Jurkat, Clone E6-1 (cell line): Measurements from ENCODE around the gene KCNAB2.

ENCODE experiments used
- DNase-seq: peaks from one replicate; pipeline ENCODE4 v3.0.0-alpha.2; 2011; ENCODE audit warnings: low read depth, low spot score
- H3K4me3 ChIP-seq: 2 replicates; pipeline ENCODE4 v1.5.1; 2011; ENCODE audit warnings: mild to moderate bottlenecking, low read length, control low read depth, moderate library complexity

Gene KCNAB2

DNA sequence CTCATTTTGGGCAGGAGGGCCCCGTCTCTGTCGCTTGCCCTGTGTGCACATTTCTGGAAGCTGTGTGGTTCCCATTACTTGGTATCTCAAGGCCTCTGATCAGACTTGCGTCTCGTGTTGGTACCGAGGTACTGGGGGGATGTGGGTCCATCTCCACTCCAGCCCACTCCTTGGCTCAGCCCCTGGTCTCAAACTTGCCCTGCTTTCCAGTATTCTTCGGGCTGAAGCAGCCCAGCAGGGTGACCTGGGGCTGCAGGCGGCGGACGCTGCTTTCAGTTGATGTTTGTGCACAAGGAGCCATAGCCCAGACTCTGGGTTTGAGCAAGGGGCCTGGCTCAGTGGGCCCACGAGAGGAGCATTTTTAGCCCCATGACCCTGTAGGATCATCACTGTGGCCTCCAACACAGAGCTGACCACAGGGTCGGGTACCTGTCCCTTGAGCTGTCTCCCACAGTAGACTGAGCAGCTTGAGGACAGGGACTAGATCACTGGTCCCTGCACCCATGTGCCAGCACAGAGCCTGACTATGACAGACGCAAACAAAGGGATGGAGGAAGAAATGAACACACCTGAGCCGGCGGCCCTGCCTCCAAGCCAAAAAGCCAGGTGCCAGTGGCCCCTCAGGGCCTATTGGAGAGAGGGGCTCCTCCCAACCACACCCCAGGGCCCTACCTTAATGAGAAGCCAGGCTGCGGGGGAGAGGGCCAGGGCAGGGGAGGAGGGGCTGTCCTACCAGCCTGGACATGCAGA lies 87.6 kb downstream of the KCNAB2 start:
- no peak for DNase-seq
- no peak overlapping the region for H3K4me3 ChIP-seq

DNA sequence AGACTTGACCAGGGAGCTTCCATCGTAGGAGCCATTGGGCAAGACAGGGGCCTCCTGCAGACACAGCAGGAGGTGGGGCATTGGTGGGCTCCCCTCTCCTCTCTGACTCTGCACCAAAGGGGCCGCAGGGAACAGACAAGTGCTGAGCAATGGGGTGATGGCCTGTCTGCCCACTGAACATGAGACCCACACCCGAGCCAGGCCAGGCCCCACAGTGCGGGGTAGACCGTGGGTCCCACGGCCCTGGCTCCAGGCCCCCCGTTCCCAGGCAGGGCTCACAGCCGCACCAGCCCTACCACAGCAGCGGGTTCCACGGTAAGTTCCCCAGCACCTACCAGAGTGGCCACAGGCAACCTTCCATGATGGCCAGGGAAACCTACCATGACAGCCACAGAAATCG lies 88.5 kb downstream of the KCNAB2 start:
- DNase-seq, result no peak
- H3K4me3 ChIP-seq, result no peak overlapping the region

DNA sequence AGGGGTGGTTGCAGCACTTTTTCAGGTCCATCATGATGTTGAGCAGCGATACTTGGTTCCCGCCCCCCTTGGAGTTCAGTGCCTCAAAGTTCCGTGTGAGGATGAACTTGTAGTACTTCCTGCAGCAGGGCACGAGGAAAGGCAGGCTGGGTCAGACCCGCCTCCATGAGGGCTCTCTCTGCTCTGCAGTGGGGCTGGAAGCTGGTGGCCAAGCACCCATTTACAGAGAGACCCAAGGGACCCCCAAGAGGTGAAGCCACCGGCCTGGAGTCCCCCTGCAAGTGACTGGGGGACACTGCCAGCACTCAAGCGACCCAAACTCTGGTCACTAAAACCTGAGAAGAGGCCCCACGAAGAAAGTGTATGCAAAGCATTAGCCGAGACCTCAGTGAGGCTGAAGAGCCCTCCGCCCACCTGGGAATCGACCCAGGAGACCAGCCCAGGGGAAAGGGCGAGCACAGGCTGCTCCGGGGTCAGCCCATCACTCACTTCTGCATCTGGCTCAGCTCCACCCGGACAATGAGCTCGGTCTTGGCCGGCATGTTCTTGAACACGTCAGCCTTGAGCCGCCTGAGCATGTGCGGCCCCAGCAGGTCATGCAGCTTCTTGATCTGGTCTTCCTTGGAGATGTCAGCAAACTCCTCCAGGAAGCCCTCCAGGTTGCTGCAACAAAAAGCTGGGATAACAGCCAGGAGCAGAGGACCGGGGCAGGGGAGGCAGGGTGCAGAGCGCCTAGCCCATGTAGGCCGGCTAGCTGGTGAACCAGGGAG lies 89.2 kb downstream of the KCNAB2 start:
- no peak overlapping the region for H3K4me3 ChIP-seq
- no peak for DNase-seq

DNA sequence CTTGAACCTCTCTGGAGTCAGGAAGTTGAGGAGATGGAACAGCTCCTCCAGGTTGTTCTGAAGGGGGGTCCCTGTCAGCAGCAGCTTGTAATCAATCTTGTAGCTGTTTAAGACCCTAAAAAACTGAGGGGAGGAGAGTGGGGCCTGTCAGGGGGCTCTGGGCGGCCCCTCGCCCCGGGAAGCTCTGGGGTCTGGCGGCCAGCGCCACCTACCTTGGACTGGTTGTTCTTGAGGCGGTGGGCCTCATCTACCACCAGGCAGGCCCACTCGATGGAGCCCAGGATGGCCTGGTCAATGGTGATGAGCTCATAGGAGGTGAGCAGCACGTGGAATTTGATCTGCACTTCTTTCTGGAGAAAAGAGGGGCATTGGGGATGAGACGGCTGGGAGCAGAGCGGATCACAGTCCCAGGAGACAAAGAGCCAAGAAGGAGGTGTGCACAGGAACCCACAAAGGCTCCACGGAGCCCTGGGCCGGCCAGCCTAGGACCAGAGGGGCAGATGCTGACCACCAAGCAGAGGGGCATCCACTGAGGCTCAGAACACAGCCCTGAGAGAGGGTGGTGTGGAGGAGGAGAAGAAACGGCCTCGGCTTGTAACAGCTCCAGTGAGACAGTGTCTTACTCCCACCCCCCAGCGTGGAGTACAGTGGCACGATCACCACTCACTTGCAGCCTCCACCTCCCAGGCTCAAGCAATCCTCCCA lies 91.0 kb downstream of the KCNAB2 start:
- no peak overlapping the region for H3K4me3 ChIP-seq
- DNase-seq, result no peak

DNA sequence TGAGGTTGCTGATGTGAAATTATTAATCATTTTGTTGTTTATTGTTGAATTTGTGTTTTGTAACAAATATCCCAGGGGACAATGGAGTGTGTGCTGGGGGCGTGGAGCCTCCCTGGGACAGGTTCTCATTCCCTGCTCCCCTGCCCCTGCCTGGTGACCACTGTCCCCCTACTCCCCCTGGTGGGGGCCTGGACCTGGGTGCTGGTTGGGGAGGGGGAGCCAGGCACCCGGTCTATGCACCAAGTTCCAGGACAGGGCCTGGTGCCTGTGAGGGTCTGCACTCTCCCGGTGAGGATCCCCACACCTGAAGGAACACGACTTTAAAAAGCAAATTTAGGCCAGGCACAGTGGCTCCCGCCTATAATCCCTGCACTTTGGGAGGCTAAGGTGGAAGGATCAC lies 92.1 kb downstream of the KCNAB2 start:
- H3K4me3 ChIP-seq, result no peak overlapping the region
- DNase-seq, result no peak

DNA sequence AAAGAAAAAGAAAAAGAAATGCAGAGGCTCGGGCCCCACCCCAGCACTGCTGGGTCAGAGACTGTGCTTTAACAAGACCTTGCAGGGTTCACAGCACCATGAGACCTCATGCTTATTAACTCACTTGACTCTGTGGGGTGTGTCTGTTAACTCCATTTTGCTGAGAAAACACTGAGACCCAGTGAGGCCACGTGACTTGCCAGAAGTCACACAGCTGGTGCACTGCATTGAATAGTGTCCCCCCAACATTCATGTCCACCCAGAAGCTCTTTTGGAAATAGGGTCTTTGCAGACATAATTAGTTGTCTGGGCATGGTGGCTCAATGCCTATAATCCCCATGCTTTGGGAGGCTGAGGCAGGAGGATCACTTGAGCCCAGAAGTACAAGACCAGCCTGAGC lies 94.7 kb downstream of the KCNAB2 start:
- no peak overlapping the region for H3K4me3 ChIP-seq
- no peak for DNase-seq

DNA sequence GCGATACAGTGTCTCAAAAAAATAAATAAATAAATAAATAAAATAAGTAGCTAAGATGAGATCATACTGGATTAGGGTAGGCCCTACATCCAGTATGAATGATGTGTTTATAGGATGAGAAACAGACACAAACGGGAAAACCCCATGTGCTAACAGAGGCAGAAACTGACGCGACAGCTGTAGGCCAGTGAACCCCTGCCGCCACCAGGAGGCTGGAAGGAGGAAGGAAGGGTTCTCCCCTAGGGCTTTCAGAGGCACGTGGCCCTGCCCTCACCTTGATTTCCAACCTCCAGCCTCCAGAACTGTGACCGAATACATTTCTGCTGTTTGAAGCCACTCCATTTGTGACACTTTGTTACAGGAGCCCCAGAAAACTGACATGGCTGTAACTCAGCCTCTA lies 95.9 kb downstream of the KCNAB2 start:
- H3K4me3 ChIP-seq, result no peak overlapping the region
- no peak for DNase-seq

DNA sequence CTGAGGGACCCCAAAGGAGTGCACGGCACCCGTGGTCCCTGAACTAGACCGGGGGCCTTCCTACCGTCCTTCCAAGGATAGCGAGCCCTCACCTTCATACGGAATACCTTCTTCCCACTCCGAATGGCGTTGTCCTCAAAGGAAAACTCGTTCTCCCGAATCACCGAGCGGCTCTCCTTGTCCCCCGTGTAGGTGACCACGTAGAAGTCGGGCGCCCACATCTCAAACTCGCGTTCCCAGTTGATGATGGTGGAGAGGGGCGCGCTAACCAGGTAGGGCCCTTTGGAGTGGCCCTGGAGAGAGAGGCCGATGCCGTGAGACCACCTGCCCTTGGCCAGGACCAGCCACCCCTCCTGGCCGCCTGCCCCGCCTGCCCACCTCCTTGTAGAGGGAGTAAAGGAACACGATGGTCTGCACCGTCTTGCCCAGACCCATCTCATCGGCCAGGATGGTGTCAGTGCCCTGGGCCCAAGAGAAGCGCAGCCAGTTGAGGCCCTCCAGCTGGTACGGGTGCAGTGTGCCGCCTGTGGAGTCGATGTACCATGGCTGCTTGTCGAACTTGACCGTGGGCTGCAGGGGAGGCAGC lies 96.4 kb downstream of the KCNAB2 start:
- no peak for DNase-seq
- H3K4me3 ChIP-seq, result no peak overlapping the region

DNA sequence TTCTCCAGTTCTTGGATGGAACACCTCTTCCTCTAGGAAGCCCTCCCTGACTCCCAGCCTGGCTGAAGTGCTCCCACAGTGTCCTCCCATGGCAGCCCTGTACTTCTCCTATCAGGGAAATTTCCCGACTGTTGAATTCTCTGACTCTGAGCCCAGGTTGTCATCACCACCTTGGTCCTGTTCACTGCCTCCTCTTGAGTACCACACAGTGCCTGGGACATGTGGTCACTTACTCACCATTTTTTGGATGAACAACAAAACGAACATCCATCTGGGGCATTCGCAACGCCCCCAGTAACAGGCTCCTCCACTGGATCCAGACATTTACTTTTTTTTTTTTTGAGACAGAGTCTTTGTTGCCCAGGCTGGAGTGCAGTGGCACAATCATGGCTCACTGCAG lies 97.0 kb downstream of the KCNAB2 start:
- no peak for DNase-seq

DNA sequence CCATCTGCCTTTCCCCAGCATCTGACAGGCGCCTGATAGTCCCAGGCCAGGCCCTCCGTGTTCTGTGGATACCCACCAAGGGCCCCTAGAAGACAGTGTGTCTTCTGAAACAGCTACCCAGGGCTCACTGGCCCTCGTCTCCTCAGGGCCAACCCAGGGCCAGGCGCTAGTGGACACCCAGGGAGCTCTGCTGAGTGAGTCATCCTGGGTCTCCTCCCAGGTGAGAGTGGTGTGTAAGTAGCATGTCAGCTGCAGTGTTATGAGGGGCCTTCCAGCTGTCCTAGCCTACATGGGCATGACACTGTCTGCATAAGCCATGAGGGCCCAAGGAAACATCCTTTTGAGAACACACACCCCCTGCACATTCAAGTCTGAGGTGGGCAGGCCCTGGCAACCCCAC lies 97.7 kb downstream of the KCNAB2 start:
- DNase-seq, result no peak
- no peak overlapping the region for H3K4me3 ChIP-seq

More for the DNA sequence above, 97.0 kb downstream of the KCNAB2 start:
- H3K4me3 ChIP-seq, result no peak overlapping the region

DNA sequence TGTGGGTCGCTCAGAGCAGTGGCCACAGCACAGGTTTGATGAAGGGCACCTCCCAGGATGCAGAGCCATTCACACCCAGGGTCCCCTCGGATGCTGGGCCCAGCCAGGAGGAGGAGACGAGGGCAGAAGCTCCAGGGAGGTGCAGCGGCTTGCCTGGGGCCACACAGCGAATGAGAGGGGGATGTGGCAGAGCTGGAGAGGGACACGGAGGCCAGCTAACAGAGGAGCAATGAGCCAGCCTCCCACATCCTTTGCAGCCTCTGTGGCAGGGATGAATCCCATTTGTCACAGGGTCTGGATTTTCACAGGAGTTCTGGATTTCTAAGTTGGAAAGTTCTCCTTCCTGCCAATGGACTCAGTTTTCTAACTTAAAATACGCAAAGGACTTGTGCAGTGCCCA lies 98.5 kb downstream of the KCNAB2 start:
- DNase-seq, result no peak
- H3K4me3 ChIP-seq, result no peak overlapping the region

DNA sequence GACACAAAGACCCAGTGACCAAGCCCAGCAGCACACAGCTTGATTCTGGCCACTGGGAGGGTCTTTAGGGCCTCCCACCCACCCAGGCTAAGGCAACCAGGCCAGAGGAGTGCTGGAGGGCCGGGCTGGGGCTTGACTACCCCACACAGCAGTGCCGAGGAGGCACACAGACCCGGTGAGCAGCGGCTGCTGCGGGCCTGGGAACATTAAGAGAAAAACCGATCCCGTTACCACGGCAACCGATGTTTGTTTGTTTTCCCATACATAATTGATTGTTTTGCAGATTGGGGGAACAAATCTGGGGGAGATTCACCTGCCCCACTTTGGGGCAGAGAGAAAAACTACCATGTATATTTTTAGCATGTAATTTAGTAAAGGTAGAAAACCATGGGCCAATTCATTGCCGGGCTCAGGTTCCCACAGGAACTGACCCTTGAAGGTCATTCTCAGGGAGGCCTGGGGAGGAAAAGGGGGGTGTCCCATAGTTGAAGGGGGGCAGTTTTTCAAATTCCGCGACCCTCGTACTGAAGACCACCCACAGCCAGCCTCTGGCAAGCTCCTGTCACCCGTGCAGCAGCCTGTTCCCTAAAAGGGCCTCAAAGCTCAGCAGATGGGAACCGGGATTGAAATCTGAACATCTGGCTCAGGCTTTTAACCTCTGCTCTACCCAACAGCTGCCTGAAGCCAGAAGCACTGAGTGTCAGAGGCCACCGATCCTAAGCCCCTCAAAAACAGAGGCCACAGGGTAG lies 99.1 kb downstream of the KCNAB2 start:
- no peak overlapping the region for H3K4me3 ChIP-seq
- no peak for DNase-seq

DNA sequence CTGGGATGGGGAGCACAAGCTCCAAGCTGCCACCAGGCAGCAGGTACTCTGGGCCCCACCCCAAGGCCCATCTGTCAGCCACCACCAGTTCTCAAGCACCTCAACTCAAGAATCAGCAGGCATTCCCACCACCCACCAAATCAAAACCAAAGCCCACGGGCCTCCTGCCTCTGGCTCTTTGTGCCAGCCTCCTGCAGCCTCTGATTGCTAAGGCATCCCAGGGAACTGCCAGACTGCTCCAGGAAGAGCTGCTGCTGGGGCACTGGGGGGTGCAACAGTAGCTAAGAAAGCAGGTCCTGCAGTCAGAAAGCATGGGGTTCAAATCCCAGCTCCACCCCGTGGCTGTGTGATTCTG lies 99.7 kb downstream of the KCNAB2 start:
- DNase-seq, result no peak
- no peak overlapping the region for H3K4me3 ChIP-seq

DNA sequence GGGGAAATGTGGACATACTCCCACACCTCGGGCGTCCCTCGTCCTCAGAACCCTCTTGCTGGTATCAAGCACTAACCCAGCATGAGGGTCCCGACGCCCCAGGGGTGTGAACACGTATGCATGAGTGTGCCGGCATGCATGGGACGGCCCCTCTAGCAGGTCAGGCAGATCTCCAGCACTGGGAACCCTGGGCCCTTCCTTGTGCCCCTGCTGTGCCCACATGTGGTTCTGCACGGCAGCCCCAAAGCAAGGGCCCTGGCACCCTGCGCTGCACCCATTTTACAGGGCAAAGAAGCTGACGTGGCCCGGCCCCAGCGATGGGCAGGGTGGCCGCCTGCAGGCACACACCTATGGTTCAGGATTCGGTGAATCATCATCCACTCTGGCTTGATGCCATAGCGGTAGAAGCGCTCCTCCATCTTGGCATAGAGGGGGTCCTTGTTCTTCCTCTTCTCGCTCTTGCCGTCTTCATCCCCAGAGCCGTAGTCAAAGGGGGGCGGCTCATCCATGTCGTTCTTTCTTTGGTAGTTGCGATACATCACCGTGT lies 100.2 kb downstream of the KCNAB2 start:
- H3K4me3 ChIP-seq, result no peak overlapping the region
- no peak for DNase-seq

DNA sequence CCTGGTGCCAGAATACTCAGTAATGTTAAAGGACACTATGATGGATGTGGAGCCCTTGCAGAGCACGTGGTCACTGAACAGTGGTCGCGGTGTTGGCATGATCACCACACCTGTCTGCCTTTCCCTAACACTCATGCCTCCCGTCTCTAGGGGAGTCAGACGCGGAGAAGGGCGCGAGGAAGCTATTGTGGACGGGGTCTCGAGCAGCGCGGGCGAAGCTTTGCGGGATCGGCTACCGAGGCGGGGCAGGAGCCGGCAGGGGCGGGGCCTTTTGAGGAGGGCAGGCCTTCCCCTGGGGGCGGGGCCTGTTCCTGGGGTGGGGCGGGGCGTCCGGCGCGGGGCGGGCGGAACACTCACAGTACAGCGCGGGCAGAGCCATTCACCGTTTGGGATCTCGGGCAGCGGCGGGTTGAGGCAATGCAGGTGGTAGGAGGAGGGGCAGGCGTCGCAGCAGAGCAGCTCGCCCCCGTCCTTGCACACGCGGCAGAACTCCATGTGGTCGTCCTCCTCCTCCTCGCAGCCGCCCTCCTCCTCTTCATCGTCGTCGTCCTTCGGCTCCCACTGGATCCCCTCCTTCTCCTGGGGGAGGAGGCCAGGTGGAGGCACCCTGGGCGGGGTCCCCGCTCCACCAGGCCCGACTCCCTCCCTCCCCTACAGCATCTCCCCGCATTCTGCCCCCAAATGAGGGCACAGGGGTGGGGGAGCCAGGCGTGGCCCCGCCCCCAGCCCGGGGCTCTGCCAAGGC lies 103.0 kb downstream of the KCNAB2 start:
- peak; percentile 70 for DNase-seq
- H3K4me3 ChIP-seq, result peak overlapping the region; percentile 27

DNA sequence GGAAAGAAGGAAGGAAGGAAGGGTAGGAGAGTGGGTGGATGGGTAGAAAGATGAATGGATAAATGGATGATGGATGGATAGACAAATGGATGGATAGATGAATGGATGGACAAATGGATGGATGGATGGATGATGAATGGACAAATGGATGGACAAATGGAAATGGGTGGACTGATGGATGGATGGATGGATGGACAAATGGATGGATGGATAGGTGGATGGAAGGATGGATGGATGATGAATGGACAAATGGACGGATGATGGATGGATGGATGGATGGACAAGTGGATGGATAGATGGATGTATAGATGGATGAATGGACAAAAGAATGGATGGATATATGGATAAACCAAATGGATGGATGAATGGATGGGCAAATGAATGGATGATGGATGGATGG lies 103.9 kb downstream of the KCNAB2 start:
- H3K4me3 ChIP-seq, result no peak overlapping the region
- DNase-seq, result no peak

DNA sequence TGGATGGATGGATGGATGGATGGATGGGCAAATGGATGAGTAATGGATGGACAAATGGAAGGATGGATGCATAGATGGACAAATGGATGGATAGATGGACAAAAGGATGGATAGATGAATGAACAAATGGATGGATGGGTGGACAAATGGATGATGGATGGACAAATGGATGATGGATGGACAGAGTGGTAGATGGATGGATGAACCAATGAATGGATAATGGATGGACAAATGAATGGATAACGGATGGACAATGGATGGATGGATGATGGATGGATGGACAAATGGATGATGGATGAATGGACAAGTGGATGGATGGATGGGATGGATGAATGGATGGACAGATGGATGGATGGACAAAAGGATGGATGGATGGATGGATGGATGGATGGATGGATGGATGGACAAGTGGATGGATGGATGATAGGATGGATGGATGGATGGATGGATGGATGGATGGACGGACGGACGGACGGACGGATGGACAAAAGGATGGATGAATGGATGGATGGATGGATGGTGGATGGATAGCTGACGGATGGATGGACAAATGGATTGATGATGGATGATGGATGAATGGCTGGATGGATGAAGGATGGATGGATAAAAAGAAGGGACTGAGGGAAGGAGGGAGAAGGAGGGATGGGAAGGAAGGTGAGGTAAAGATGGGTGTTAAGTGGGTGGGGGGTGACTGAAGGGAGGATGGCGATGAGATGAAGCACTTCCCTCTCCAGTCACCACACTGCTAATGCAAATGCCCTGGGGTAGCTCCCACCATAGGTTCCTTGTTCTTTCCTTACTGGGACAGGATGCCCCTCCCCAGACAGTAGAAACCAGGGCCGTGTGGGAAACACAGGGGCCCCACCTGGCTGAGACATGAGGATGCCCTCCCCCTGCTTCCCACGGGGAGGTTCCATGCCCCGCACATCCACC lies 104.6 kb downstream of the KCNAB2 start:
- DNase-seq, result no peak
- H3K4me3 ChIP-seq, result no peak overlapping the region
